Measurements from ENCODE around the gene CHMP4B.
A peak's percentile ranks its signal among the peaks of the same experiment; 100 is the strongest.

Gene CHMP4B

DNA sequence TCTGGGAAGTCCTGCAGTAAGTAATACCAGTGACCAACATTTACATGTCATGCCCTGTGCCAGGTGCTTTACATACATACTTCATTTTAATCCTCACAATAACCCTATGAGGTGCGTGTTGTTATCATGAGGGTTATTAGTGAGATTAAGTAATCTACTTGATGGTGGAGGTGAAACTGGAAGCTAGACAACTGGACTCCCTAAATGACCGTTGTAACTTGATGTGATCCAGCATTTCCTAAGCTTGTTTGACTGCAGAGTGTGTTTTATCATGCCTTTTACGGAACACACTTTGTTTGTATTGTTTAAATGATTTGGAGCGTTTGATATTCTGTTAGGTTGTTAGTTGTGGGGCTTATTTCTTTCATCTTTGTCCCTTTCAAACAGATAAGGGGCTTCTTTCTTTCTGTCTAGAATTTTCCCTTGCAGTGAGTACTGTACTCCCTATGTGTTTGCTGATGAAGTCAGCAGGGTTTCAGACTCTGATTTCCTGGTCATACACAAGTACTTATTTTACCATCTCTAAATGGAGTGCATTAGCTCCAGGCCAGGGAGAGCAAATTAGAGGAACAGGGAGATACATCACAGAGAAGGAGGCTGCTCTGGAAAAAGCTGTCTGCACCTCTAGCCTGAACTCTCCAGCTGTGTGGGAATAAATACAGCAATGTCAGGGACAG lies 29.7 kb downstream of the CHMP4B start:
- no peak for DNase-seq (ENCODE audit: low spot score)

GRCh38 chr20:33841436-33841799 lies 30.3 kb downstream of the CHMP4B start:
- DNase-seq (ENCODE audit: low spot score), result no peak

DNA sequence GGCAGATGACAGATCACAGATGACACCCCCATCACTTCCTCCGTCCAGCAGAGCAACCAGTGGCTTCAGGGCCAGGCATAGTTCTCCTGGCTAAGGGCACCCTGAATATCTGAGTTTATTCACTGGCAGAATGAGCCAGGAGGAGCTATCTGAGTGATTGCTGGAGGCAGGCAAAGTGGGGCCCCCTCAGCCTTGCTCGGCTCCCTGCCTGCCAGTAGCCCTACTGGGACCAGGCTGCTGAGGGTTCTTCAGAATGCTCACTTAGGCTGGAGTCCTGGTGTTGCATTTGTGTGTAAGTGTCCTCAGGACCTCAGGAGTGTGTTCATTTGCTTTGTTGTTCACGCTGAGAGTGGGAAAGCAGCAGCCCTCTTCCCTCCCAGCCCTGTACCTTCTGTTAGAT lies 31.2 kb downstream of the CHMP4B start:
- no peak for DNase-seq (ENCODE audit: low spot score)

DNA sequence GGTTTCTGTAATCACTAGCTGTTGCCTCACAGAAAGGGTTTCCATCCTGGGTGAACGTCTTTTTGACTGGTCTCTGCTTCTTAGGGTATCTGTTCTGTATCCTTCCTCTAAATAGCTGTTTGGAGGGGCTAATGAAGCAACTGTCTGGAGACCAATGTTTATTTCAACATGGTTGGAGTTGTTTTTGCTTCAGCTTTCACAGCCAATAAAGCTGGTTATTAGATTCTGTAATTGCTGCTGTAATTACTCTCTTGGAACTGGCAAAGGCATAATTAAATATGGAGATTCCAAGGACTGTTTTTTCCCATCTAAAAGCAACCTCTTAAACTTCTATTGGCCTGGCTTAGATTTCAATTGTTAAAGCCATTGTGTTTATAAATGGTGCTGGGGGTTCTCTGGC lies 31.9 kb downstream of the CHMP4B start:
- DNase-seq (ENCODE audit: low spot score), result no peak

DNA sequence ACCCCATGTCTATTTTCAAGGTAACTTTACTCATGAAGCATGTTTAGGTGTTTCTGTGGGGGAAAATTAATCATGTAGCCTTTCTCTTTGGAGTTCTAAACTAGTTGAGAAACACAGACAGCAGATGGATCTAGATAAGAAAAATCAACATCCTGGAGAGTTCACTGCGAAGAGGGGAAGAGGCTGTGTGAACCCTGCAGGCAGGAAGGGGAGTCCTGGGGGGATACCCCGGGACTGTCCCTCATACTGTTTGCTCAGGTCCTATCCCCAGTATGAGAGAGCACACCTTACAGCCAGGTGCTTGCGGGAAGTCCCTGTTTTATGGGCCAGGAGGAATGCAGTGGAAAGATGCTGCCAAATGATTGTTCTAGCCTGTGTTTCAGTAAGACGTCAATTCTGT lies 32.7 kb downstream of the CHMP4B start:
- DNase-seq (ENCODE audit: low spot score), result peak; percentile 47

GRCh38 chr20:33846291-33846935 lies 35.3 kb downstream of the CHMP4B start:
- no peak for DNase-seq (ENCODE audit: low spot score)

DNA sequence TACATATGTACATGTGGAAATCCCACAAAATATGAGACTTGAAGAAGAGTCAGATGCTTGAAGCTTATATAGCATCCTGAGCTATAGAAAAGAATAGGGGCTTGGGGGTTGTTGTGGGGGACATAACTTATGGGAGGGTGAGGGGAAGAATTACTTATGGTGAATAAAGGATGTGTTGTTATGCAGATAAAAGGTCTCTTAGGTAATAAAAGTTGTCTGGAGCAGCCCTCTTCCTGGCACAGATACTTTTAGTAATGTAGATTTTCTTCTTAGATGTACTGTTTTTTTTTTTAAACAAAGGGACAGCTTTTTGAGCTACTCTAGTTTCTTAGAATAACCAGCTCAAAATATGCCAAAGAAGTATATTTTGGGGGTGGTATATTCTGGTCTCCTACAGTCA lies 35.9 kb downstream of the CHMP4B start:
- no peak for DNase-seq (ENCODE audit: low spot score)

DNA sequence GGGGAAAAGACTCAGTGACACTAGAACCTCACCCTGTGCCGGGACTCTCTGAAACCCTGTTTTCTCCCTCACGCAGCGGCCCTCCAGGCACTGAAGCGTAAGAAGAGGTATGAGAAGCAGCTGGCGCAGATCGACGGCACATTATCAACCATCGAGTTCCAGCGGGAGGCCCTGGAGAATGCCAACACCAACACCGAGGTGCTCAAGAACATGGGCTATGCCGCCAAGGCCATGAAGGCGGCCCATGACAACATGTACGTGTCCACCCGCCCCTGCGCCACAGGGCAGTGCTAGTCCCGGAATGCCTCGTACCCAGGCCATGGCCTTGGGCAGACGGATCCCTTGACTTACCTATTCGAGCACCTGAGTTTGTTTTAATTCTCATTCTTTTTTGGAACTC lies 37.2 kb downstream of the CHMP4B start:
- no peak for DNase-seq (ENCODE audit: low spot score)

- no peak for DNase-seq (ENCODE audit: low spot score)
Observed at GRCh38 chr20:33850159-33850558, 39.0 kb downstream of the CHMP4B start.

DNA sequence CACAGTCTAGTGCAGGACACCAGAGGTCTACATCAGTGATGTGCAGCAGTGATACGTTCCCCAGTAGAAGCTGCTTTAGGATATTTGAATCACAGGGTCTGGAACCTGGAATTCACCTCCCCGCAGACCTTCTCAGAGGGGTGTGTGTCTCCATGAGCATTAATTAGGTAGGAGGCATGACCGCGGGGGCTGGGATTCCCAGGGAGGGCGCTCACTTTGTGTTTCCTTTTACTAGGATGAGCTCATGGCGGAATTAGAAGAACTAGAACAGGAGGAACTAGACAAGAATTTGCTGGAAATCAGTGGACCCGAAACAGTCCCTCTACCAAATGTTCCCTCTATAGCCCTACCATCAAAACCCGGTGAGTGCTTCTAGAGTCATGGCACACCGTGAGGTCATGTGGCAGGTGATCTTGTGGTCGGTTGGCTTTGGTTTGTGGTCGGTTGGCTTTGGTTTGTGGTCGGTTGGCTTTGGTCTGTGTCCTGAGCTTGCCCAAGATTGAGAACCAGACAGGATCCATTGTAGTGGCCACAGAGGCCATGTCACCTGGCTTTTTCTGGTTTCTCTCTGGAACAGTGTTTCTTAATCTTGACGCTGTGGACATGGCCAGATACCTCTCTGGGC lies 40.8 kb downstream of the CHMP4B start:
- DNase-seq (ENCODE audit: low spot score), result no peak

DNA sequence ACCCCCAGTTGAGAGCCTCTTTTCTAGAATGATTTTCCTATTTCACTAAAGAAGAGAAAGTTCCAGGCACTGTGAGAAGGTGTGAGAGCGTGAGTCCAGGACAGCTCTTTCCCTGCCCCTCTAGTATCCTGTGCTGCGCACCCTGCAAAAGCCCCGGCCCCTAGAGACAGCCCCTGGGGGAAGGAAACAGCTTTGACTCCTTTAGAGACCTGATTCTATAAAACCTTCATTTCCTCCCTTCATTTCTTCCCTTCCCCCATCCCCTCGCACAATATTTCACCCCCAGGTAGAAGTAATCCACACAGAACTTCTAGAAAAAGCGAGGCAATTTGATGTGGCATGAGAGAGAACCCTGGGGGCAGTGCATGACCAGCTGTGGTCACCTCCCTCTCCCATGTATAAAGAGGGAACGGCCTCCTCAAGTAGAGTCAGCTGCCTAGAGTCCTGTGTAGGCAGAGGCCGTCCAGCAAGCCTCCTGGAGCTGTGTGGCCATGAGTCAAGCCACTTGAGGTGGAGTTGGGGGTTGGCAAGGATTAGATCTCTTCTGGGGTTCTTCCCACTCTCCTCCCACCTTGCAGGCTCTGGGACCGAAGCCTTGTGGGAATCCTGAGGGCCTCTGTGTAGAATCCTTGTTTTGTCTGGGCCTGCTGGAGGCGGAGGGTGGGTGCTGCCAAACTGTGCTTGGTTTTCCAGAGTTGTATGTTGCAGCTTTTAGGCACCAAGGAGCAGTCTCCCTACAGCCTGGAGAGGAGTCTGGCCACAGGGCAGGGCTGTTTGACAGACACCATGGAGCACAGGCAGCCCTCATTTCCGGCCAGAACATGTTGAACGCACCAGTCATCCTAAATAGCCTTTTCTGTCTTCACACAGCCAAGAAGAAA lies 41.7 kb downstream of the CHMP4B start:
- no peak for DNase-seq (ENCODE audit: low spot score)

GRCh38 chr20:33853507-33853813 lies 42.3 kb downstream of the CHMP4B start:
- no peak for DNase-seq (ENCODE audit: low spot score)

DNA sequence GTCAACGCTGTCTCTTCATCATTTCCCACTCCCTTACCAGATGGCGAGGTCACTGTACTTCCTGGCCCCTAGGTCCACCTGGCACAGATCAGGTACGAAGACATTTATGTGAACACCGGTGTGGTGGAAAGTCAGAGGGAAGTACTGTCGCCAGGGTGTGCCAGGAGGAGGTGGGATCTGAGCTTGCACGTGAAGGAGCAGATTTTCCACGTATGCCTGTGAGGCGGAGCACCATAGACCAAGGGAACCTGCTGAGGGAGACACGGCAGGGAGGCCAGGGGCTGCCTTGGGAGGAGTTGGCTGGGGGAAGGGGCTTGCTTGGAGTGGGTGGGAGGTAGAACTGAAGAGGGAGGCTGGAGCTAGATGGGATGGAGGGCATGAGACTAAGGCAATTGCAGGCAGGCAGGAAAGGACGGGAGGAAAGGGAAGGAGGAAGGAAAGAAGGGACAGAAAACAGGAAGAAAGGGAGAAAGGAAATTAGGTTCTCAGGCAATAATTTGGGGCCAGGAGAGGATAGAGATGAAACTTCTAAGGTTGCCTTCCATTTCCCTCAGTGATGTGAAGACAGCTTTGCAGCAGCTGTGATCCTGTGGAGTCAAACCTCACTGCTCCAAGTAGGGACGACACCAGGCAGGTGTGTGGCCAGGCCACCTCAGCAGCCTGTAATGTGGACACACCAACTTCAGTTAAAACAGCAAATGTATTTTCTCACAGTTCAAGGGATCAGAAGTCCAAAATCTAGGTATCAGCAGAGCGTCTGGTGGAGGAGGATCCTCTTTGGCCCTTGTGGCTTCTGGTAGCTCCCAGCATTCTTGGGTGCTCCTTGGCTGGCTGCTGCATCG lies 46.8 kb downstream of the CHMP4B start:
- DNase-seq (ENCODE audit: low spot score), result no peak

DNA sequence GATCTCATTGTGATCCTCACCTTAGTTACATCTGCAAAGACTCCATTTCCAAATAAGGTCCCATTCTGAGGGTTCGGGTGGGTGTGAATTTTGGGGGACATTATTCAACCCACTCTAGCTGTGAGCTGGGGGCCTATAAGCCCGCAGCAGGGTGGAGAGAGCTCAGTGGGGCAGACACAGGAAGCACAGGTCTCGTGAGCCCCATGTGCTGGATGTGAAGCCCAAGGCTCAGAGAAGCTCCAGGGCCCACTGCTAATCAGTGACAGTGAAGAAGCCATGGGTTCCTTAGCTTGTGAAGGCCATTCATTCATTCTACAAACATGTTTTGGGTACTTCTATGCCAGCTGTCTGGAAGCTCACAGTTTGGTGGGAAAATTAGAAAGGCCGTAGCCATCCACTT lies 47.5 kb downstream of the CHMP4B start:
- DNase-seq (ENCODE audit: low spot score), result no peak

GRCh38 chr20:33859157-33859695 lies 48.1 kb downstream of the CHMP4B start:
- DNase-seq (ENCODE audit: low spot score), result no peak

GRCh38 chr20:33859751-33860150 lies 48.6 kb downstream of the CHMP4B start:
- DNase-seq (ENCODE audit: low spot score), result no peak

DNA sequence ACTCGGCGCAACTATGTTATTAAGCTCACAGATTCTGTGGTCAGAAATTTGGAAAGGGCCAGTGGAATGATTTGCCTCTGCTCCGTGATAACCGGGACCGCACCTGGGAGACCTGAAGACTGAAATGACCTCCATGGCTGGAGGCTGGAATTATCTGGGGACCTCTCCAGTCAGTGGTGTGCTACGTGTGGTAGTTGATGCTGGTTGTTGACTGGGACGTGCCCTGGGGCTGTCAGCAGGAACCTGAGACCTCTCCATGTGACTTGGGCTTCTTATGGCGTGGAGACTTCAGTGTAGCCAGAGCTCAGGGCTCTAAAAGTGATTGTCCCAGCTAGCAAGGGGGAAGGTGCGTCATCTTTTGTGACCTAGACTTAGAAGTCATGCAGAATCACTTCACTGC lies 50.3 kb downstream of the CHMP4B start:
- no peak for DNase-seq (ENCODE audit: low spot score)

- DNase-seq (ENCODE audit: low spot score), result peak; percentile 95
Observed at GRCh38 chr20:33862709-33863403, 51.7 kb downstream of the CHMP4B start.

DNA sequence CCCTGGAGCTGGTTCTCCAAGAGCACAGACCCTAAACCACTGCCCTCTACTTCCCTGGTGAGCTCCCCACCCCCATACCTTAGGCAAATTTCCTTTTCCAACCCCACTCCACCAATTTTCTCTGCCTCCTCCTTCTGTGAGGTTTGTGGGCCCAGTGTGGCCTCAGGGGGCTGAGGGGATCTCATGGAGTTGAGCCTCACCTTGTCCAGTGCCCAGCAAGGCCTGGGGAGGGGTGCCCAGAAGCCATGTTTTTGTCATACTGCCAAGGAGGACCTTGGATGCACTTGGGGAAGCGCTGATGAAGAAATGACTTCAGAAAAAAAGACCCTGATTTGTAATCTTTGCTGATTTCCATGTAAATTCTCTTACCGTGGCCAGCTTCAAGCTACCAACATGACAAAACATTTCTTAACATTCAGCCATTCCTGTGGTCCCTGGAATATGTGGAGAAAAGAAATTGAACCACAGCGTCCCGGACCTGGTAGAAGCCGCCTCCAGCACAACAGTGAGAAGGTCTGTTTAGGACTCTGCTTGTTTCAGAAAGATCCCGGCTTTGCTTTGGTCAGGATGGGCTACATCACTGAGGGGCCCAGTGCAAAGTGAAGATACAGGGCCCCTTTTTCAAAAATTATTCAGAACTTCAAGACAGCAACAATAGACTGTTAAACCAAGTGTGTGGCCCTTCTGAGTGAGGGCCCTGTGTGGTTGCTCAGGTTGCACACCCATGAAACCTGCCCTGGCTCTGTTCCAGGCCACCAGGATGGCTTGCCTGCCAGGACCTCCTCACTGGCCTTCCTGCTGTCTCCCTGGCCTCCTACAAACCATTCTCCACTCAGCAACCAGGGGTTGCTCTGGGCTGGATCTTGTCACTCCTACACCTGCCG lies 52.5 kb downstream of the CHMP4B start:
- DNase-seq (ENCODE audit: low spot score), result no peak

Measured in HuH-7.5 (cell line).